Fibroblast of skin of scalp (primary cell): ENCODE results near the gene EIF4G3. TPM values are rescaled to one million over a fixed set of nuclear protein-coding genes. Genes with fewer than 3 reads are reported as not detected.
"Not testable (repeated sequence)": the region's sequence is repeated elsewhere in the genome, so short reads cannot be mapped to it uniquely, and the experiment has no call there.

Experiments
- DNase-seq: peaks from one replicate; pipeline ENCODE4 v3.0.0-alpha.2; 2013
- polyA plus RNA-seq, 2 experiments: library from polyadenylated mRNA; unstranded; fragments of 120-200 nt; gene quantifications; one replicate each; pipeline ENCODE4 v1.2.1, GENCODE V29; 2013; ENCODE audit not compliant: insufficient read length in 2 of 2

Gene EIF4G3, protein sequence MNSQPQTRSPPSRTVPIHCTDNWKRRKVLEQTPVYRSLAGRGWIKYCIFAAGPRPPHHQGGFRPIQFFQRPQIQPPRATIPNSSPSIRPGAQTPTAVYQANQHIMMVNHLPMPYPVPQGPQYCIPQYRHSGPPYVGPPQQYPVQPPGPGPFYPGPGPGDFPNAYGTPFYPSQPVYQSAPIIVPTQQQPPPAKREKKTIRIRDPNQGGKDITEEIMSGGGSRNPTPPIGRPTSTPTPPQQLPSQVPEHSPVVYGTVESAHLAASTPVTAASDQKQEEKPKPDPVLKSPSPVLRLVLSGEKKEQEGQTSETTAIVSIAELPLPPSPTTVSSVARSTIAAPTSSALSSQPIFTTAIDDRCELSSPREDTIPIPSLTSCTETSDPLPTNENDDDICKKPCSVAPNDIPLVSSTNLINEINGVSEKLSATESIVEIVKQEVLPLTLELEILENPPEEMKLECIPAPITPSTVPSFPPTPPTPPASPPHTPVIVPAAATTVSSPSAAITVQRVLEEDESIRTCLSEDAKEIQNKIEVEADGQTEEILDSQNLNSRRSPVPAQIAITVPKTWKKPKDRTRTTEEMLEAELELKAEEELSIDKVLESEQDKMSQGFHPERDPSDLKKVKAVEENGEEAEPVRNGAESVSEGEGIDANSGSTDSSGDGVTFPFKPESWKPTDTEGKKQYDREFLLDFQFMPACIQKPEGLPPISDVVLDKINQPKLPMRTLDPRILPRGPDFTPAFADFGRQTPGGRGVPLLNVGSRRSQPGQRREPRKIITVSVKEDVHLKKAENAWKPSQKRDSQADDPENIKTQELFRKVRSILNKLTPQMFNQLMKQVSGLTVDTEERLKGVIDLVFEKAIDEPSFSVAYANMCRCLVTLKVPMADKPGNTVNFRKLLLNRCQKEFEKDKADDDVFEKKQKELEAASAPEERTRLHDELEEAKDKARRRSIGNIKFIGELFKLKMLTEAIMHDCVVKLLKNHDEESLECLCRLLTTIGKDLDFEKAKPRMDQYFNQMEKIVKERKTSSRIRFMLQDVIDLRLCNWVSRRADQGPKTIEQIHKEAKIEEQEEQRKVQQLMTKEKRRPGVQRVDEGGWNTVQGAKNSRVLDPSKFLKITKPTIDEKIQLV (N-terminal part only)
- 41.6 TPM for polyA plus RNA-seq (2013, experiment 1 of 2; ENCODE audit: insufficient read length)
- polyA plus RNA-seq (2013, experiment 2 of 2; ENCODE audit: insufficient read length): 45.9 TPM

- DNase-seq: peak; percentile 97
These were observed at the start of gene EIF4G3 for GRCh38 chr1:21176586-21177555. EIF4G3 (minus strand) TSS chr1:21176897; CDS start chr1:21002742, 174,155 bp downstream.

- DNase-seq: no peak
These were observed 48.4 kb upstream of the EIF4G3 start for GRCh38 chr1:21225065-21225464.

DNA sequence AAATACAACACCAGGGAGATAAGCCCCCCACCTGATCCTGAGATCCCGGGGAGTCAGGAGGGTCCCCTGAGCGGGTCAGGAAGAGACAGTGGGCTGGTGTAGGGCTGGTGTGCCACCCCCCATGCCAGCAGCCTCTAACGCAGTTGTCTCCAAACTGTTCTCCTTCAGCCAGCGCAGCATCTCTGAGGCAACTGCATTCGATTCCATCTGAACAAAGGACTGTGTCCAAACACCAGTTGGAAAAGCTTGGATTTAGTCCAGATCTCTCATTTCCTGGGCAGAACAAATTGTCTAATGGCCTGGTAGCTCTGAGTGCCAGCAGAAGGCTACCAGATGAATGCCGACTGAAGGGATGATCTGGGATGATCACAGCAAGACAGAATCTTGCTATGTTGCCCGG, 44.1 kb upstream of the EIF4G3 start:
- DNase-seq: no peak

GRCh38 chr1:21219674-21220073, 43.0 kb upstream of the EIF4G3 start:
- no peak for DNase-seq

DNA sequence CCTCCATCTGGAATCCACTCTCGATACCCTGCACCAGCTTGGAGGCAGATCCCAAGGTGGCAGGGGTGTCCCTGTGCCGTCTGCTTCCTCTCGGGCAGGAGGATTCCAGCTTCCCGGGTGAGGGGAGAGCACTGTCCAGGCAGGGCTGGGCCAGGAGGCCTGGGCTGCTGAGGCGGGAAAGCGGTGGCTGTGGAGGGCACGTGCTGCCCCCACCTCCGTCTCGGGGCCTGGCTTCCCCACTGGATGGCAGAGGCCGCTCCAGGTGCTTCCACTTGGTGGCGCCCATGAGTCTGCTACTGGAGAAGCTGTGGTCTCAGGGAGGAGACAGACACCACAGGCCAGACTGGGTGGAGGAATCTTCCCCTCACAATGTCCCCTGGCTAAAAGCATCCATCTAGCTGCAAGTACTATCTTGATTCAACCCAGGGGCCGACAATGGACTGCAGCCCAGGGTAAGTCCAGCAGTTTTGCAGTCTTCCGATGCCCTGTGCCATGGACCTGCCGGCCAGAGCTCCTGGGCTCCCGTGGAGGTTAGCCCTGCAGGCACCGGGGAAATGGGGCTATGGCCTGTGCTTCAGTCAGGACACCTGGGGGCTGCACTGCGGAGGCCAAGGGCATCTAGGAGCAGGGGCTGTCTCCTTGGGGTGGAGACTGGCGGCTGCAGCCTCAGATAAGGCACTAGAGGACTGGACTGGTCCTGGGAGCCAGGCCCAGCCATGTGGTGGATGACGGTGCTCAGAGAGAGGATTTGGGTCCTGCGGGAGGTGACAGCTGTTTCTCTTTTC, 41.3 kb upstream of the EIF4G3 start:
- DNase-seq: peak; percentile 37

DNA sequence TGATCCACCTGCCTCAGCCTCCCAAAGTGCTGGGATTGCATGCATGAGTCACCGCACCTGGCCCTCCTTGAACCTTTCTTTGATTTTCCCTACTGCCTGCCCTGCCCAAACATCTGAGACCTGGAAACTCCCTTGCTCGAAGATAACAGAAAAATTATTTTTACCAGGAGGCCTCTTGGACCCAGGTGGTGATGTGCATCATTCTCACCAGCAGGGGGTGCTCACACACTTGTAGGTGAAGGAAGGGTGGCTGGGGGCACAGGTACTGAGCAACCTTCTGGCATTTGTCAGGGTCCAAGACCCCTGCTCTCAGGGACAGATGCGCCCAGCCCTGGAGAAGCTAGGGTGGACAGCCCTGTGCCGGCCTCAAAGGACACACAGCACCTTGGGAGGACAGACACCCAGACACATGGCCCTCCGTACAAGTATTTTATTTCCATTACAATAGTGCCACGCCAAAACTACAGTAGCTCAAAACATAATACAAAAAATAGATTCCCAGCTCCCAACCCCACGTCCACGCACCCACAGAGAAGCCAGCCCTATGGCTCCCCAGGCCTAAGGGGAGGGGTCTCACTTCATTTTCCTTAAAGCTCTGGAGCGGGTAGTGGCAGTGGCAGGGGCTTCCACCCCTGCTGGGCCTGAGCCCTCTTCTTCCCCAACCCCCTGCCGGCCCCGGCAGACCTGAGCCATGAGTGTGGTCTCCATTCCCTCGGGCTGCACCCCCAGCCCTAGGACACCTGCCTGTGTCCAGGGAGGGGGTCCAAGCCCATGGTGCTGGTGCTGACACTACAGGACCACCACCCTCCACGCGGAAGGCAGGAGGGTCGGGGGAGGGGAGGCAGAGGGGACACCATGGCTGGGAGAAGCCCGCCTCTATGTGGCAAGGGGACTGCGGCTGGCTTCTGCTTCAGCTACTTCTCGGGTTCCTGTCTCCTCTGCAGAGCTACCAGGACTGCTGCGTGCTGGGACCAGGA, 40.4 kb upstream of the EIF4G3 start:
- peak; percentile 43 for DNase-seq

DNA sequence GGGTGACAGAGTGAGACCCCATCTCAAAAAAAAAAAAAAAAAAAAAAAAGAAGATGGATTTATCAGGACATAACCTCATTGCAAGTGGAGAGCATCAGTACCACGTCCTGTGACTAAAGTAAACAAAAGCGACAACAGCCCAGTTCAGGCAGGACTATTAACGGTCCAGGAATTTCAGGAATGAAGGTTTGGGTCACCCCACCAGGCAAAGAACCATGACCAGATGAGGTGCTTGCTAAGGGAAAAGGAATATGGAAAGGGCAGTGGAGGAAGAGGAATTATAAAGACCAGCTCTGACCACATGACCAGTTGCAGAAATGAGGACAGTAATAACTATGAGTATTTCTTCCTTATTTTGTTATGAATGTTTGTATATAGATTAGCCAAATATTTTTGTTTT, 35.4 kb upstream of the EIF4G3 start:
- DNase-seq: peak; percentile 24

- not testable (repeated sequence) for DNase-seq
These were observed 31.5 kb upstream of the EIF4G3 start for GRCh38 chr1:21208137-21208700.

DNA sequence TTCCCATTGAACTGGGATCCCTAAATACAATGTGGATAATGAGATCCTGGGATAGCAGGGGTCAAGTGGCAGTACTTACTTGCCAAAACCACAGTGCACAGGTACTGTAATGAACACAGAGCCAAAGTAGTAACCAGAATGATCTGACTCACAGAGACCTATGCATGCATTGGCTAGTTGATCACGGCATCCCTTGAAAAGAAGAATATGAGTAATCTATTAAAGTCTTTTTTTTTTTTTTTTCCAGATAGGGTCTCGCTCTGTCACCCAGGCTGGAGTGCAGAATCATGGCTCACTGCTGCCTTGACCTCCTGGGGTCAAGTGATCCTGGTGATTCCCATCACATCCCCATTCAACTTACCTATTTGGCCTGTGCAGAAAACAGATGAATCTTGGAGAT, 29.4 kb upstream of the EIF4G3 start:
- DNase-seq: no peak

GRCh38 chr1:21205416-21205815, 28.7 kb upstream of the EIF4G3 start:
- no peak for DNase-seq

DNA sequence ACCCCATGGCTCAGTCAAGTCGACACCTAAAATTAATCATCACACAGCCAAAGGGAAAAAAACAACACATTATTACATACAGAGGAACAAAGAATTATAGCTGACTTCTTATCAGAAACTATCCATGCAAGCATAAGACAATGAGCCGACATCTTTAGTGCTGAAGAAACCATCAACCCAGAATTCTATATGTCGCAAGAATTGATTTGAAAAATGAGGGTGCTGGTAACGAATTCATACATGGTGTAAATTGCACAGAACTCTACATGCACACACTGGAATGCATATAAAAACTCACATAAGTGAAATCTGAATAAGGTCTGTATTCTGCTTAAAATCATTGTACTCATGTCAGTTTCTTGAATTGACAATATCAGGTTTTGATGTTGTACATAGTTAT, 25.0 kb upstream of the EIF4G3 start:
- DNase-seq: no peak

DNA sequence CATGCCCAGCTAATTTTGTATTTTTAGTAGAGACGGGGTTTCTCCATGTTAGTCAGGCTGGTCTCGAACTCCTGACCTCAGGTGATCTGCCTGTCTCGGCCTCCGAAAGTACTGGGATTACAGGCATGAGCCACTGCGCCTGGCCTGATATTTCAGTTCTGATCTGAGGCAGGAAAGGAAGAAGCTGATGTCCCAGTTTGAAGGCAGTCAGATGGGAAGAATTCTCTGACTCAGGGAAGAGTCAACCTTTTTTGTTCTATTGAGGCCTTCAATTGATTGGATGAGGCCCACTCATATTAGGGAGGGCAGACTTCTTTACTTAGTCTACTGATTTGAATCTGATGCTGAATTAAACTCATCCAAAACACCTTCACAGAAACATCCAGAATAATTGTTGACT, 24.5 kb upstream of the EIF4G3 start:
- not testable (repeated sequence) for DNase-seq

DNA sequence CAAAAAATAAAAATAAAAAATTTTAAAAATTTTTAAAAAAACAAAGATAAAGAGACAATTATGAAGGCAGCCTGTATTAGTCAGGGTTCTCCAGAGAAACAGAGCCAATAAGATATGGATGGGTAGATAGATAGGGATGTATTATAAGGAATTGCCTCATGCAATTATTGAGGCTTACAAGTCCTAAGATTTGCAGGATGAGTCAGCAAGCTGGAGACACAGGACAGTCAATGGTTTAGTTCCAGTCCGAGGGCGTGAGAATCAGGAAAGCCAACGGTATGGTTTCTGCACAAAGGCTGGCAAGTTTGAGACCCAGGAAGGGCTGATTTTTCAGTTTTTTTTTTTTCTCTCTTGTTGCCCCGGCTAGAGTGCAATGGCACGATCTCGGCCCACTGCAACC, 24.1 kb upstream of the EIF4G3 start:
- peak; percentile 29 for DNase-seq

GRCh38 chr1:21198929-21199328, 22.2 kb upstream of the EIF4G3 start:
- no peak for DNase-seq

GRCh38 chr1:21192871-21193270, 16.2 kb upstream of the EIF4G3 start:
- DNase-seq: no peak

DNA sequence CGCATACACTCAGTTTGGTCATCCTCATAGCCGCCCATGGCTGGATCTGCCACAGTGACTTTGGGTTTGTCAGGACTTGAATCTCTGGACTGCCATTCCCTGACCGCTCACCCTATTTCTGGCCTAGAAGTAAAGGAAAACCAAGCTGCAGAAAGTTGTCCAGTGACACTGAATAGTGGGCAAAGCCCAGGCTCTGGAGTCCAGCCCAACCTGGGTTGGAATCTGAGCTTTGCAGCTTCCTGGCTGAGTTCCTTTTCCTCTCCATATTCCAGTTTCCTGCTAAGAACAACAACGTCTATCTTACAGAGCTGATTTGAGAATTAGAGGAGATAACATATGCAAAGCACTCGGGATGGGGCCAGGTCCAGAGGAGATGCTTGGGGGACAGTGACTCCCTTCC, 15.6 kb upstream of the EIF4G3 start:
- no peak for DNase-seq

GRCh38 chr1:21190771-21191170, 14.1 kb upstream of the EIF4G3 start:
- DNase-seq: not testable (repeated sequence)

DNA sequence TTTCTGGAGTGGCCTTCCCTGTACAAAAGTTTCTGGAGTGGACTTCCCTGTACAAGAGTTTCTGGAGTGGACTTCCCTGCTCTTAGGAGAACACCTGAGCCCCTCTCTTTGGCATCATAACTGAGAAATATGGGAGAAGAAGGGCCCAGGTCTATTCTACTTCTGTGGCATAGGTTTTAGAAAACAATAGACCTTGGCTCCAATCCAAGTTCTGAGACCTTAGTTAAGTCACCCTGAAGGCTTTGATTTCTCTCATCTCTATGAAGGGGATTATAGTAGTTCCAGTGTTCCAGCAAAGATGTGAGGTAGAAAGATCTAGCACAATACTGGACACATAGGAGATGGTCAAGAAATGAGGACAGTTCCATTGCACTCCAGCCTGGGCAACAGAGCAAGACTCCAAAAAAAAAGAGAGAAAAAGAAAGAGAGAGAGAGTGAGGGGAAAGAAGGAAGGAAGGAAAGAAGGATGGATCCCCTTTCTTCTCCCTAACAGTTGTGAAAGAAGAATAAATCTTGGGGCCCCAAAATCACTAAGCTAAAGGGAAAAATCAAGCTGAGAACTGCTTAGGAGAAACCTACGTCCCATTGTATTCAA, 13.3 kb upstream of the EIF4G3 start:
- DNase-seq: no peak

GRCh38 chr1:21189421-21189820, 12.7 kb upstream of the EIF4G3 start:
- DNase-seq: no peak
